ENCODE data around the gene SAMD7. TPM values are rescaled to one million over a fixed set of nuclear protein-coding genes. Genes with fewer than 3 reads are reported as not detected.

SAMD7 gene
- total and polyA plus RNA-seq, 2 of the 13 experiments (the other 11 are each of a cell fraction or from before 2014, with no cell fraction given): not detected

GRCh38 chr3:169894110-169894509, 17.3 kb upstream of the SAMD7 start:
- Histone ChIP-seq H3K9ac (ENCODE audit: insufficient read depth, low read depth, low read length) (no peak overlapping the region), H3K27me3 (ENCODE audit: control insufficient read depth in 1 of 2, insufficient read depth in 2 of 2, low read length in 2 of 2) (no peaks in the 10 kb centered on the region), H3K9me3 (ENCODE audit: low read length) (no peaks in the 10 kb centered on the region), H2AFZ (ENCODE audit: low read length) (no peak overlapping the region), H3K4me2 (ENCODE audit: low read depth, low read length) (no peak overlapping the region), H3K4me3 (replicated peaks in 1 of 3; ENCODE audit: insufficient read depth in 1 of 3, low read depth in 2 of 3, low read length in 3 of 3) (no peak overlapping the region), H3K36me3 (replicated peaks in 1 of 2; ENCODE audit: control insufficient read depth in 1 of 2, insufficient read depth in 2 of 2, low read length in 2 of 2) (no peaks in the 10 kb centered on the region), H4K20me1 (ENCODE audit: insufficient read depth, low read length) (no peaks in the 10 kb centered on the region), H3K4me1 (ENCODE audit: insufficient read depth, low read length) (no peaks in the 10 kb centered on the region), H3K79me2 (ENCODE audit: insufficient read depth, low read length) (no peaks in the 10 kb centered on the region), H3K27ac (ENCODE audit: extremely low read length, insufficient read depth, low read length) (no peak overlapping the region)
- ATAC-seq (no peak), FAIRE-seq (no peak), DNase-seq (ENCODE audit: low spot score) (no peak)
- in situ Hi-C loops (cut with HindIII; ENCODE audit: extremely low pct_ligation_motif_present, low pct_unique_long_range_greater_than_20kb) (no loop called here), intact Hi-C loops (cut with micrococcal nuclease; ENCODE audit: unreplicated experiment) (no loop called here)
- TF ChIP-seq RFX3 (CRISPR knock-in tag; IDR thresholded peaks at IDR 0.05) (no peak), ZNF205 (CRISPR knock-in tag; IDR thresholded peaks at IDR 0.05) (no peak), BATF2 (CRISPR knock-in tag; IDR thresholded peaks at IDR 0.05) (no peak), ZNF552 (CRISPR knock-in tag; IDR thresholded peaks at IDR 0.05; ENCODE audit: borderline replicate concordance) (no peak), SRY (CRISPR knock-in tag; IDR thresholded peaks at IDR 0.05) (no peak), PAX8 (CRISPR knock-in tag; IDR thresholded peaks at IDR 0.05; ENCODE audit: borderline replicate concordance) (no peak)
- TF ChIP-seq, protein P1, sequence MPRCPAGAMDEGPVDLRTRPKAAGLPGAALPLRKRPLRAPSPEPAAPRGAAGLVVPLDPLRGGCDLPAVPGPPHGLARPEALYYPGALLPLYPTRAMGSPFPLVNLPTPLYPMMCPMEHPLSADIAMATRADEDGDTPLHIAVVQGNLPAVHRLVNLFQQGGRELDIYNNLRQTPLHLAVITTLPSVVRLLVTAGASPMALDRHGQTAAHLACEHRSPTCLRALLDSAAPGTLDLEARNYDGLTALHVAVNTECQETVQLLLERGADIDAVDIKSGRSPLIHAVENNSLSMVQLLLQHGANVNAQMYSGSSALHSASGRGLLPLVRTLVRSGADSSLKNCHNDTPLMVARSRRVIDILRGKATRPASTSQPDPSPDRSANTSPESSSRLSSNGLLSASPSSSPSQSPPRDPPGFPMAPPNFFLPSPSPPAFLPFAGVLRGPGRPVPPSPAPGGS (CRISPR knock-in tag; IDR thresholded peaks at IDR 0.05): no peak
- POLR2A ChIA-PET: no interaction called here
- WGBS (ENCODE audit: low lambda C conversion rate): 58% methylated on average over 7 of the region's 7 CpGs
- CTCF ChIA-PET (ENCODE audit: low intra/inter-chr PET ratio, low total read pairs): no interaction called here
- BruUV-seq (replicated peaks): no TSS peak

- POLR2A ChIA-PET: no interaction called here
- WGBS (ENCODE audit: low lambda C conversion rate): 27% methylated on average over 6 of the region's 6 CpGs
- TF ChIP-seq GPN1 (CRISPR knock-in tag; IDR thresholded peaks at IDR 0.05; ENCODE audit: borderline replicate concordance) (no peak), ZNF724P (CRISPR knock-in tag; IDR thresholded peaks at IDR 0.05; ENCODE audit: borderline replicate concordance) (no peak), TSC22D2 (CRISPR knock-in tag; IDR thresholded peaks at IDR 0.05; ENCODE audit: borderline replicate concordance) (no peak), TRIM24 (CRISPR knock-in tag; IDR thresholded peaks at IDR 0.05) (no peak), ZFP41 (CRISPR knock-in tag; IDR thresholded peaks at IDR 0.05; ENCODE audit: borderline replicate concordance) (no peak), DNMT1 (CRISPR knock-in tag; IDR thresholded peaks at IDR 0.05) (no peak), ZBTB14 (CRISPR knock-in tag; IDR thresholded peaks at IDR 0.05) (no peak), NPAS2 (CRISPR knock-in tag; IDR thresholded peaks at IDR 0.05; ENCODE audit: borderline replicate concordance) (no peak), PRMT3 (CRISPR knock-in tag; IDR thresholded peaks at IDR 0.05; ENCODE audit: borderline replicate concordance, low read depth) (no peak), ATF7-NPFF (CRISPR knock-in tag; IDR thresholded peaks at IDR 0.05; ENCODE audit: low read depth) (no peak)
- Histone ChIP-seq H3K27me3 (ENCODE audit: control insufficient read depth in 1 of 2, insufficient read depth in 2 of 2, low read length in 2 of 2) (no peaks in the 10 kb centered on the region), H3K79me2 (ENCODE audit: insufficient read depth, low read length) (no peaks in the 10 kb centered on the region), H2AFZ (ENCODE audit: low read length) (no peak overlapping the region), H3K9me3 (ENCODE audit: low read length) (no peaks in the 10 kb centered on the region), H3K36me3 (replicated peaks in 1 of 2; ENCODE audit: control insufficient read depth in 1 of 2, insufficient read depth in 2 of 2, low read length in 2 of 2) (no peaks in the 10 kb centered on the region), H3K27ac (ENCODE audit: extremely low read length, insufficient read depth, low read length) (no peak overlapping the region), H3K9ac (ENCODE audit: insufficient read depth, low read depth, low read length) (no peak overlapping the region), H3K4me2 (ENCODE audit: low read depth, low read length) (no peak overlapping the region), H3K4me1 (ENCODE audit: insufficient read depth, low read length) (no peaks in the 10 kb centered on the region), H3K4me3 (replicated peaks in 1 of 3; ENCODE audit: insufficient read depth in 1 of 3, low read depth in 2 of 3, low read length in 3 of 3) (no peak overlapping the region), H4K20me1 (ENCODE audit: insufficient read depth, low read length) (no peaks in the 10 kb centered on the region)
- in situ Hi-C loops (cut with HindIII; ENCODE audit: extremely low pct_ligation_motif_present, low pct_unique_long_range_greater_than_20kb) (no loop called here), intact Hi-C loops (cut with micrococcal nuclease; ENCODE audit: unreplicated experiment) (no loop called here)
- BruUV-seq (replicated peaks): no TSS peak
- FAIRE-seq: no peak
- DNase-seq (ENCODE audit: low spot score): no peak
- CTCF ChIA-PET (ENCODE audit: low intra/inter-chr PET ratio, low total read pairs): no interaction called here
- ATAC-seq: no peak
Measured at GRCh38 chr3:169895072-169895471, 16.3 kb upstream of the SAMD7 start.
